Endothelial cell (in vitro differentiated cells): ENCODE results near the gene WAC. TPM values are rescaled to one million over a fixed set of nuclear protein-coding genes. Genes with fewer than 3 reads are reported as not detected.

Experiments used
- DNase-seq: peaks from one replicate; pipeline ENCODE4 v3.0.0; 2021; ENCODE audit warnings: low spot score
- H3K27ac Mint-ChIP-seq: one replicate; pipeline ENCODE4 v1.8.0; 2021; ENCODE audit warnings: mixed read lengths, inconsistent platforms; ENCODE audit not compliant: unreplicated experiment
- H3K27me3 Mint-ChIP-seq: one replicate; pipeline ENCODE4 v1.8.0; 2021; ENCODE audit warnings: mild to moderate bottlenecking, moderate library complexity, mixed read lengths, inconsistent platforms; ENCODE audit not compliant: unreplicated experiment
- H3K36me3 Mint-ChIP-seq: one replicate; pipeline ENCODE4 v1.8.0; 2021; ENCODE audit warnings: mild to moderate bottlenecking, low read depth, mixed read lengths, inconsistent platforms; ENCODE audit not compliant: unreplicated experiment
- H3K4me1 Mint-ChIP-seq: one replicate; pipeline ENCODE4 v1.8.0; 2021; ENCODE audit warnings: mild to moderate bottlenecking, mixed read lengths, inconsistent platforms; ENCODE audit not compliant: unreplicated experiment
- H3K4me3 Mint-ChIP-seq: one replicate; pipeline ENCODE4 v1.8.0; 2021; ENCODE audit warnings: mild to moderate bottlenecking, mixed read lengths, inconsistent platforms; ENCODE audit not compliant: unreplicated experiment
- H3K9me3 Mint-ChIP-seq: one replicate; pipeline ENCODE4 v1.8.0; 2021; ENCODE audit warnings: mixed read lengths, inconsistent platforms; ENCODE audit not compliant: unreplicated experiment
- total RNA-seq: library from RNA; stranded (reverse); fragmentation: NEBNext Ultra II Directional; extraction: Animal tissue kit (Norgen Biotek cat#: 25700); gene quantifications from one replicate; pipeline ENCODE4 v1.2.1, GENCODE V29; 2021; ENCODE audit not compliant: unreplicated experiment
- TF ChIP-seq, protein P1 (sequence below): fragments of 200-600 bp; sonication (generic); IDR thresholded peaks from one replicate; pipeline ENCODE4 v1.5.0; 2021; ENCODE audit warnings: antibody characterized with exemption; ENCODE audit not compliant: unreplicated experiment

The WAC gene
- total RNA-seq, 1 donor from 2014 or later = 122 TPM

DNA sequence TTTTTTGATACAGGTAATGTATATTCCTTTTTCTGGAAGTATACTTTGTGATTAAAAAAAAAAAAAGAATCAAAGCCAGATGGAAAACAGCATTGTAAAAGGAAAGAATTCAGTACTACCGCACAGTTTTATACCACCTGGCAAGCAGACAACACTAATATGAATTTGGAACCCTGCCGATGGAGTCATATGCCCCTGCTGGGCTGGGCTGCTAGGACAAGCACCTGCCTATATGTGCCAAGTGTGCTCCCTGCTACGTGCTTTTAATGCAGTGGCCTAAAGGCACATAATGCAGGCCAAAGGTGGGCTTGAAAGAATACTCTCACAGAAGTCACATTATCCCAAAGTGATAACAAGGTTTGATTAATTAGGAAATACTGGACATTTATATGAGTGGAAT lies 29.8 kb upstream of the WAC start:
- TF ChIP-seq, protein P1, sequence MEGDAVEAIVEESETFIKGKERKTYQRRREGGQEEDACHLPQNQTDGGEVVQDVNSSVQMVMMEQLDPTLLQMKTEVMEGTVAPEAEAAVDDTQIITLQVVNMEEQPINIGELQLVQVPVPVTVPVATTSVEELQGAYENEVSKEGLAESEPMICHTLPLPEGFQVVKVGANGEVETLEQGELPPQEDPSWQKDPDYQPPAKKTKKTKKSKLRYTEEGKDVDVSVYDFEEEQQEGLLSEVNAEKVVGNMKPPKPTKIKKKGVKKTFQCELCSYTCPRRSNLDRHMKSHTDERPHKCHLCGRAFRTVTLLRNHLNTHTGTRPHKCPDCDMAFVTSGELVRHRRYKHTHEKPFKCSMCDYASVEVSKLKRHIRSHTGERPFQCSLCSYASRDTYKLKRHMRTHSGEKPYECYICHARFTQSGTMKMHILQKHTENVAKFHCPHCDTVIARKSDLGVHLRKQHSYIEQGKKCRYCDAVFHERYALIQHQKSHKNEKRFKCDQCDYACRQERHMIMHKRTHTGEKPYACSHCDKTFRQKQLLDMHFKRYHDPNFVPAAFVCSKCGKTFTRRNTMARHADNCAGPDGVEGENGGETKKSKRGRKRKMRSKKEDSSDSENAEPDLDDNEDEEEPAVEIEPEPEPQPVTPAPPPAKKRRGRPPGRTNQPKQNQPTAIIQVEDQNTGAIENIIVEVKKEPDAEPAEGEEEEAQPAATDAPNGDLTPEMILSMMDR = no peak
- Mint-ChIP-seq H3K4me3 (no peak overlapping the region), H3K36me3 (no peaks in the 10 kb centered on the region), H3K9me3 (no peaks in the 10 kb centered on the region), H3K27ac (no peak overlapping the region), H3K27me3 (no peaks in the 10 kb centered on the region), H3K4me1 (peaks cover 6% of the 10 kb centered on the region)
- no peak for DNase-seq

DNA sequence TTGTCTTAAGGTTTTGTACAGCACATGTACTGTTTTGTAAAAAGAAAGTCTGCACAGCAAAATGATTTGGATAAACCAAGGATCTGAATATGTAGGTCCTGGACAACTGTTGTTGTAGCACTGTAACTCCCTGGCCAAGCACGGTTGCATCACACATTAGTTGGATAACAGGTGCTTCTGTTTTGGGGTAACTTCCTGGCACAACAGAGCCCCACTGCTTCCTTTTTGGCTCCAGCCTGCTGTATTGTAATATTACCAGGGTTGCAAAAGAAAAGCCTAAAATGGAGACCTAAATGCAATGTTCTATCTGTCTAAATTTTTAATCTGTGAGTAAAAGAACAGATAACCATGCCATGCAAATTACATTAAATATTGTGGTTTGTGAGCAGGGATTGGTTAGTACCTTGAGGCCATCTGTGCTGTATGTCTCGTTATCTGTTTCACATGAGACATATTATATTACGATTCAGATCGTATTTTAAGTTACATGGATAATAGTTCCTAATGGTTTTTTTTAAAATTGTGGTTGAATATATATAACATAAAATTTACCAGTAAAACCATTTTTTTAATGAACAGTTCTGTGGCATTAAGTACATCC lies 27.5 kb upstream of the WAC start:
- TF ChIP-seq, protein P1 = no peak
- H3K27ac Mint-ChIP-seq = no peak overlapping the region
- no peaks in the 10 kb centered on the region for H3K27me3 Mint-ChIP-seq
- H3K4me3 Mint-ChIP-seq = no peak overlapping the region
- no peaks in the 10 kb centered on the region for H3K9me3 Mint-ChIP-seq
- no peaks in the 10 kb centered on the region for H3K4me1 Mint-ChIP-seq
- no peak for DNase-seq
- H3K36me3 Mint-ChIP-seq = no peaks in the 10 kb centered on the region

DNA sequence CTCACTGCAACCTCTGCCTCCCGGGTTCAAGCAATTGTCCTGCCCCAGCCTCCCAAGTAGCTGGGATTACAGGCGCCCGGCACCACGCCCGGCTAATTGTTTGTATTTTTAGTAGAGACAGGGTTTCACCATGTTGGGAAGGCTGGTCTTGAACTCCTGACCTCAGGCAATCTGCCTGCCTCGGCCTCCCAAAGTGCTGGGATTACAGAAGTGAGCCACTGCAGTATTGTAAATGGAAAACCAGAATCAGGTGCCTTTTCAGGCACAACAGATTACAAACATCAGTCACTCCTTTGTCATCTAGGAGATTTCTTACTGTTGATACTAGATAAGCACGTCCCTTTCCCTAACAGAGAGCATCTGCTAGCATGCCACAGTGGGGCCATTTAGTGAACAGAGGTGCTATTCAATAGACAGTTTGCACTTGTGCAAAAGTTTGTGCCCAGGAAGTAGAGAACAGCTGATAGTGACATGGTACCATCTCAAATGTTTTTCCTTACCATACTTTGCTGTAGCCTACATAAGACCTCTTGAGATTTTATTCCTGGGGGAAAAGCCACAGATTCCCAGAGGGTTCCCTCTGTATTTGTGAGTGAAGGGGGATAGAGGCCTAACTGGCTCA lies 24.5 kb upstream of the WAC start:
- H3K27me3 Mint-ChIP-seq = no peaks in the 10 kb centered on the region
- no peak overlapping the region for H3K27ac Mint-ChIP-seq
- no peaks in the 10 kb centered on the region for H3K36me3 Mint-ChIP-seq

DNA sequence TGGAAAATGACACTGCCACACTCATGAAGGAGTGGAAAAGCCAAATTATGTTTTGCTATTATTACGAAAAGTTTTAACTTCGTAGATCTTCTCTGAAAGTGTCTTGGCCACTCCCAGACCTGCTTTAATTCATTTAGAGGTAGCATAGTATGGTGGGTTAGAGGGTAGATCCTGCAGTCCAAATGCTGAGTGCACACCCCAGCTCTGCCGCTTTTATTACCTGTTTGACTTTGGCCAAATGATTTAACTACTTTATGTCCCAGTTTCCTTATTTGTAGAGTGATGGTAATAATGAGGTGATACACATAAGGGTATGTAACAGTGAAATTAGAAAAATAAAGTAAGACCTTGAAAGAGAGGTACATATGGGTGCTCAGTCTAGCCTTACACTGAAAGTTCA lies 23.6 kb upstream of the WAC start:
- H3K27ac Mint-ChIP-seq = no peak overlapping the region
- no peaks in the 10 kb centered on the region for H3K9me3 Mint-ChIP-seq
- no peaks in the 10 kb centered on the region for H3K27me3 Mint-ChIP-seq
- TF ChIP-seq, protein P1 = no peak
- H3K4me3 Mint-ChIP-seq = no peak overlapping the region
- no peak for DNase-seq
- H3K4me1 Mint-ChIP-seq = no peaks in the 10 kb centered on the region
- H3K36me3 Mint-ChIP-seq = no peaks in the 10 kb centered on the region

More for the DNA sequence above, 24.5 kb upstream of the WAC start:
- Mint-ChIP-seq H3K4me3 (no peak overlapping the region), H3K9me3 (no peaks in the 10 kb centered on the region), H3K4me1 (no peaks in the 10 kb centered on the region)
- DNase-seq = no peak
- TF ChIP-seq, protein P1 = no peak

DNA sequence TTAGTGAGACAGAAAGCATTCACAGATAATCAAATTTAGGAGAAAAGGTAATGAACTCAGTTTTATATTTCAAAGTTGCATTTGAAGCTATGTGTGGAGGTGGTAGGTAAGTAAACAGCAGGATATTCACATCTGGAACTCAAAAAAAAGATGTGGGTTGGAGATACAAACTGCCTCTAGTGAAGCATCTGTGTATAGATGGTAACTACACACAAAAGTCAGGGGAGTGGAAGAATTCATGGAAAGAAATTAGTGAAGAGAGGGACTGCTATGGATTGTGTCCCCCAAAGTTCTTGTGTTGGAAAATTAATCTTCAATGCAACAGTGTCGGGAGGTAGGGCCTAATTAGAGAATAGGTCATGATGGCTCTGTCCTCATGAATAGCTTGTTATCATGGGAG lies 18.3 kb upstream of the WAC start:
- Mint-ChIP-seq H3K9me3 (no peaks in the 10 kb centered on the region), H3K36me3 (no peaks in the 10 kb centered on the region), H3K4me3 (no peak overlapping the region), H3K27ac (no peak overlapping the region), H3K27me3 (no peaks in the 10 kb centered on the region), H3K4me1 (peaks cover 14% of the 10 kb centered on the region)
- TF ChIP-seq, protein P1 = no peak
- no peak for DNase-seq
